WTC11 (cell line): ENCODE results near the gene SCYL1. TPM values are rescaled to one million over a fixed set of nuclear protein-coding genes. Genes with fewer than 3 reads are reported as not detected.

Experiments used
- ATAC-seq: fragments of 200-7000 bp; cut with Tn5 transposase; 2 replicates; pipeline ENCODE4 v1.10.0; 2021; ENCODE audit warnings: mild to moderate bottlenecking, moderate library complexity
- CTCF ChIA-PET: fragments of 300-600 bp; sonication (Branson Sonifier 250); formaldehyde crosslinking; loops from one replicate; lab custom pipeline; 2021; ENCODE audit warnings: antibody characterized with exemption; lab: Charles Lee
- POLR2A ChIA-PET: fragments of 350-600 bp; sonication (Branson Sonifier 250); formaldehyde crosslinking; loops from one replicate; lab custom pipeline; 2021; ENCODE audit warnings: antibody characterized with exemption; lab: Charles Lee
- DNase-seq: peaks from one replicate; pipeline ENCODE4 v3.0.0; 2021; ENCODE audit warnings: low spot score
- H3K27ac Mint-ChIP-seq: 2 replicates; pipeline ENCODE4 v1.8.0; 2021; ENCODE audit warnings: mixed read lengths
- H3K27me3 Mint-ChIP-seq: 2 replicates; pipeline ENCODE4 v1.8.0; 2021; ENCODE audit warnings: low read depth, mild to moderate bottlenecking, moderate library complexity, mixed read lengths
- H3K36me3 Mint-ChIP-seq: 2 replicates; pipeline ENCODE4 v1.8.0; 2021; ENCODE audit warnings: mixed read lengths
- H3K4me1 Mint-ChIP-seq: 2 replicates; pipeline ENCODE4 v1.8.0; 2022; ENCODE audit warnings: mixed read lengths
- H3K4me3 Mint-ChIP-seq: 2 replicates; pipeline ENCODE4 v1.8.0; 2021; ENCODE audit warnings: mild to moderate bottlenecking, moderate library complexity, mixed read lengths
- H3K9me3 Mint-ChIP-seq: 2 replicates; pipeline ENCODE4 v1.8.0; 2021; ENCODE audit warnings: mixed read lengths
- FOXK1 ChIP-seq: sonication (generic); formaldehyde crosslinking; IDR thresholded peaks from 2 replicates; pipeline ENCODE4 v1.8.0; 2022; ENCODE audit warnings: mild to moderate bottlenecking, moderate library complexity, missing genetic modification reagents
- FOXP1 ChIP-seq: sonication (generic); formaldehyde crosslinking; IDR thresholded peaks from 2 replicates; pipeline ENCODE4 v1.8.0; 2022; ENCODE audit warnings: missing genetic modification reagents, mild to moderate bottlenecking, moderate library complexity, borderline replicate concordance
- GABPB1 ChIP-seq: sonication (generic); formaldehyde crosslinking; IDR thresholded peaks from 2 replicates; pipeline ENCODE4 v1.8.1; 2023; ENCODE audit warnings: mild to moderate bottlenecking, missing genetic modification reagents
- GTF2I ChIP-seq: fragments of 250-450 bp; sonication (Bioruptor Pico); conservative IDR thresholded peaks from 2 replicates; pipeline ENCODE4 v1.4.0; 2021; ENCODE audit warnings: mild to moderate bottlenecking
- MXD4 ChIP-seq: fragments of 250-450 bp; sonication (Bioruptor Pico); IDR thresholded peaks from 2 replicates; pipeline ENCODE4 v1.8.0; 2021; ENCODE audit warnings: mild to moderate bottlenecking, moderate library complexity, borderline replicate concordance
- NFYB ChIP-seq: sonication (generic); formaldehyde crosslinking; conservative IDR thresholded peaks from 2 replicates; pipeline ENCODE4 v1.8.0; 2022; ENCODE audit warnings: low read depth, missing genetic modification reagents
- NR2C2 ChIP-seq: sonication (generic); formaldehyde crosslinking; IDR thresholded peaks from 2 replicates; pipeline ENCODE4 v1.8.0; 2022; ENCODE audit warnings: mild to moderate bottlenecking, missing genetic modification reagents
- PRRX2 ChIP-seq: fragments of 250-450 bp; sonication (Bioruptor Pico); IDR thresholded peaks from 2 replicates; pipeline ENCODE4 v1.8.0; 2021; ENCODE audit warnings: mild to moderate bottlenecking
- ZNF138 ChIP-seq: sonication (generic); formaldehyde crosslinking; conservative IDR thresholded peaks from 2 replicates; pipeline ENCODE4 v1.8.1; 2022; ENCODE audit warnings: mild to moderate bottlenecking, moderate library complexity, missing genetic modification reagents
- ZNF232 ChIP-seq: sonication (generic); formaldehyde crosslinking; IDR thresholded peaks from 2 replicates; pipeline ENCODE4 v1.8.0; 2022; ENCODE audit warnings: mild to moderate bottlenecking, missing genetic modification reagents
- ZNF317 ChIP-seq: sonication (generic); formaldehyde crosslinking; IDR thresholded peaks from 2 replicates; pipeline ENCODE4 v1.8.1; 2023; ENCODE audit warnings: low read depth, mild to moderate bottlenecking, moderate library complexity, missing genetic modification reagents, borderline replicate concordance
- total RNA-seq: library from RNA; stranded (reverse); gene quantifications from 3 replicates; pipeline ENCODE4 v1.2.3, GENCODE V29; 2021
- TF ChIP-seq, protein P1 (sequence below): sonication (generic); formaldehyde crosslinking; conservative IDR thresholded peaks from 2 replicates; pipeline ENCODE4 v1.8.1; 2023; ENCODE audit warnings: mild to moderate bottlenecking, low read depth, missing genetic modification reagents, moderate library complexity
- TF ChIP-seq, protein P2 (sequence below): sonication (generic); formaldehyde crosslinking; IDR thresholded peaks from 2 replicates; pipeline ENCODE4 v1.8.0; 2022; ENCODE audit warnings: mild to moderate bottlenecking, missing genetic modification reagents
- TF ChIP-seq, protein P3 (sequence below): sonication (generic); formaldehyde crosslinking; IDR thresholded peaks from 2 replicates; pipeline ENCODE4 v1.8.1; 2023; ENCODE audit warnings: mild to moderate bottlenecking, missing genetic modification reagents, moderate library complexity
- TF ChIP-seq, protein P4 (sequence below): fragments of 200-600 bp; IDR thresholded peaks from 2 replicates; pipeline ENCODE4 v1.8.0; 2022; ENCODE audit warnings: antibody characterized with exemption
- TF ChIP-seq, protein P5 (sequence below): sonication (generic); formaldehyde crosslinking; conservative IDR thresholded peaks from 2 replicates; pipeline ENCODE4 v1.8.1; 2022; ENCODE audit warnings: mild to moderate bottlenecking, missing genetic modification reagents
- TF ChIP-seq, protein P6 (sequence below): sonication (generic); formaldehyde crosslinking; IDR thresholded peaks from 2 replicates; pipeline ENCODE4 v1.8.0; 2022; ENCODE audit warnings: mild to moderate bottlenecking, missing genetic modification reagents

Gene SCYL1
- total RNA-seq, 1 experiment from 2014 or later: 76.8 TPM

DNA sequence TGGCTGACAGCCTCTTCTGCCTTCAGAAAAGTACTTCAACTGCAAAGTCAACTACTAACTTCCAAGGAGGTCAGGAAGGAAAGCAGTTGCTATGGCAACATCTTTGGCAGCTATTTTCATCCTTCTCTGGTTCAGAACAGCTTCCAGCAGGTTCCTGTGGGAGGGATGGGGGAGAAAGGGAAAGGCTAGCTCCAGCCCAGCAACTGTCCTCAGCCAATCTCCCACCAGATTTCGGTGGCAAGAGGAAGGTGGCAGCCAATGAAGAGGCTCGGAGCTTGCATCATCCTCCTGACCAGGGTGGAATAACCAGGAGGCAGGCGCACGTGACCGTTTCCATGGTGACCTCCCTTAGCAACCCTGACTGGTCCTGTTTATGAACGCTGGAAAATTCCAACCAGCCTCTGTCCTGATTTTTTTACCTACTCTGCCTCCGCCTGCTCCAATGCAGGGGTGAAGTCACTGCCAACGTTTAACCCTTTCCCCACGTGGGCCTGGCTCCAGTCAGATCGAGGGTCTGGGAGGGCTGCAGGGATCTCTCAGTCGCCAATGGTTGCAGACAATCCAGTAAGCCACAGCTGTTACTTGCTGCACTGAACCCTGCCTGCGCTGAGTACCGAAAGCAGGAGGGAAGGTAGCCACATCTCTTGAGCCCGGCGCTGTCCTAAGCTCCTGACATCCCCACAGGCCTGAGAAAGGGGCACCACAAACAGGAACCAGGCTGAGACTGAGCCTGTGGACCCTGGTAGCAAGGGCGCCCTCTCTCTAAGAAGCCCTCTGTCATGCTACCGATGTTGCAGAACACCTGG lies 37.2 kb upstream of the SCYL1 start:
- Mint-ChIP-seq H3K4me3 (peak overlapping the region; percentile 62), H3K9me3 (no peaks in the 10 kb centered on the region), H3K27ac (peak overlapping the region; percentile 100), H3K36me3 (no peaks in the 10 kb centered on the region), H3K4me1 (peaks cover 83% of the 10 kb centered on the region), H3K27me3 (peaks cover 4% of the 10 kb centered on the region)
- no peak for TF ChIP-seq NR2C2 (CRISPR knock-in tag)
- TF ChIP-seq GABPB1 (CRISPR knock-in tag): peak; percentile 99
- TF ChIP-seq, protein P1, sequence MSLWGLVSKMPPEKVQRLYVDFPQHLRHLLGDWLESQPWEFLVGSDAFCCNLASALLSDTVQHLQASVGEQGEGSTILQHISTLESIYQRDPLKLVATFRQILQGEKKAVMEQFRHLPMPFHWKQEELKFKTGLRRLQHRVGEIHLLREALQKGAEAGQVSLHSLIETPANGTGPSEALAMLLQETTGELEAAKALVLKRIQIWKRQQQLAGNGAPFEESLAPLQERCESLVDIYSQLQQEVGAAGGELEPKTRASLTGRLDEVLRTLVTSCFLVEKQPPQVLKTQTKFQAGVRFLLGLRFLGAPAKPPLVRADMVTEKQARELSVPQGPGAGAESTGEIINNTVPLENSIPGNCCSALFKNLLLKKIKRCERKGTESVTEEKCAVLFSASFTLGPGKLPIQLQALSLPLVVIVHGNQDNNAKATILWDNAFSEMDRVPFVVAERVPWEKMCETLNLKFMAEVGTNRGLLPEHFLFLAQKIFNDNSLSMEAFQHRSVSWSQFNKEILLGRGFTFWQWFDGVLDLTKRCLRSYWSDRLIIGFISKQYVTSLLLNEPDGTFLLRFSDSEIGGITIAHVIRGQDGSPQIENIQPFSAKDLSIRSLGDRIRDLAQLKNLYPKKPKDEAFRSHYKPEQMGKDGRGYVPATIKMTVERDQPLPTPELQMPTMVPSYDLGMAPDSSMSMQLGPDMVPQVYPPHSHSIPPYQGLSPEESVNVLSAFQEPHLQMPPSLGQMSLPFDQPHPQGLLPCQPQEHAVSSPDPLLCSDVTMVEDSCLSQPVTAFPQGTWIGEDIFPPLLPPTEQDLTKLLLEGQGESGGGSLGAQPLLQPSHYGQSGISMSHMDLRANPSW (CRISPR knock-in tag): no peak
- TF ChIP-seq FOXK1: 0 out of 2 replicates have a peak, but pooled peaks have one; percentile 45
- TF ChIP-seq MXD4 (CRISPR knock-in tag): no peak
- TF ChIP-seq, protein P2, sequence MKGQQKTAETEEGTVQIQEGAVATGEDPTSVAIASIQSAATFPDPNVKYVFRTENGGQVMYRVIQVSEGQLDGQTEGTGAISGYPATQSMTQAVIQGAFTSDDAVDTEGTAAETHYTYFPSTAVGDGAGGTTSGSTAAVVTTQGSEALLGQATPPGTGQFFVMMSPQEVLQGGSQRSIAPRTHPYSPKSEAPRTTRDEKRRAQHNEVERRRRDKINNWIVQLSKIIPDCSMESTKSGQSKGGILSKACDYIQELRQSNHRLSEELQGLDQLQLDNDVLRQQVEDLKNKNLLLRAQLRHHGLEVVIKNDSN (CRISPR knock-in tag): peak; percentile 98
- TF ChIP-seq, protein P3, sequence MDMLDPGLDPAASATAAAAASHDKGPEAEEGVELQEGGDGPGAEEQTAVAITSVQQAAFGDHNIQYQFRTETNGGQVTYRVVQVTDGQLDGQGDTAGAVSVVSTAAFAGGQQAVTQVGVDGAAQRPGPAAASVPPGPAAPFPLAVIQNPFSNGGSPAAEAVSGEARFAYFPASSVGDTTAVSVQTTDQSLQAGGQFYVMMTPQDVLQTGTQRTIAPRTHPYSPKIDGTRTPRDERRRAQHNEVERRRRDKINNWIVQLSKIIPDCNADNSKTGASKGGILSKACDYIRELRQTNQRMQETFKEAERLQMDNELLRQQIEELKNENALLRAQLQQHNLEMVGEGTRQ: peak; percentile 98
- TF ChIP-seq PRRX2 (CRISPR knock-in tag): no peak
- TF ChIP-seq ZNF138 (CRISPR knock-in tag): no peak
- TF ChIP-seq, protein P4, sequence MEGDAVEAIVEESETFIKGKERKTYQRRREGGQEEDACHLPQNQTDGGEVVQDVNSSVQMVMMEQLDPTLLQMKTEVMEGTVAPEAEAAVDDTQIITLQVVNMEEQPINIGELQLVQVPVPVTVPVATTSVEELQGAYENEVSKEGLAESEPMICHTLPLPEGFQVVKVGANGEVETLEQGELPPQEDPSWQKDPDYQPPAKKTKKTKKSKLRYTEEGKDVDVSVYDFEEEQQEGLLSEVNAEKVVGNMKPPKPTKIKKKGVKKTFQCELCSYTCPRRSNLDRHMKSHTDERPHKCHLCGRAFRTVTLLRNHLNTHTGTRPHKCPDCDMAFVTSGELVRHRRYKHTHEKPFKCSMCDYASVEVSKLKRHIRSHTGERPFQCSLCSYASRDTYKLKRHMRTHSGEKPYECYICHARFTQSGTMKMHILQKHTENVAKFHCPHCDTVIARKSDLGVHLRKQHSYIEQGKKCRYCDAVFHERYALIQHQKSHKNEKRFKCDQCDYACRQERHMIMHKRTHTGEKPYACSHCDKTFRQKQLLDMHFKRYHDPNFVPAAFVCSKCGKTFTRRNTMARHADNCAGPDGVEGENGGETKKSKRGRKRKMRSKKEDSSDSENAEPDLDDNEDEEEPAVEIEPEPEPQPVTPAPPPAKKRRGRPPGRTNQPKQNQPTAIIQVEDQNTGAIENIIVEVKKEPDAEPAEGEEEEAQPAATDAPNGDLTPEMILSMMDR: no peak
- TF ChIP-seq ZNF317 (CRISPR knock-in tag): no peak
- TF ChIP-seq, protein P5, sequence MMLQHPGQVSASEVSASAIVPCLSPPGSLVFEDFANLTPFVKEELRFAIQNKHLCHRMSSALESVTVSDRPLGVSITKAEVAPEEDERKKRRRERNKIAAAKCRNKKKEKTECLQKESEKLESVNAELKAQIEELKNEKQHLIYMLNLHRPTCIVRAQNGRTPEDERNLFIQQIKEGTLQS (CRISPR knock-in tag): peak; percentile 98
- peak; percentile 84 for TF ChIP-seq NFYB (CRISPR knock-in tag)
- TF ChIP-seq GTF2I (CRISPR knock-in tag): no peak
- TF ChIP-seq, protein P6, sequence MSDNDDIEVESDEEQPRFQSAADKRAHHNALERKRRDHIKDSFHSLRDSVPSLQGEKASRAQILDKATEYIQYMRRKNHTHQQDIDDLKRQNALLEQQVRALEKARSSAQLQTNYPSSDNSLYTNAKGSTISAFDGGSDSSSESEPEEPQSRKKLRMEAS (CRISPR knock-in tag): peak; percentile 77
- no peak for TF ChIP-seq FOXP1 (CRISPR knock-in tag)
- 0 out of 2 replicates have a peak, but pooled peaks have one; percentile 1 for TF ChIP-seq ZNF232 (CRISPR knock-in tag)
- ATAC-seq (peak; percentile 86), DNase-seq (peak; percentile 96)
- POLR2A ChIA-PET: interaction anchor here (0.6 to 11.6 kb wide), 13 partner anchors 10 to 171 kb away, joined by 3 to 502 read pairs (median 7); partner anchors contain the start of genes MALAT1, NEAT1 and TIGD3
- CTCF ChIA-PET: interaction anchor here (0.5 to 8.9 kb wide), 16 partner anchors 9 to 951 kb away, joined by 3 to 129 read pairs (median 7); partner anchors contain the start of genes MRPL11 and NEAT1
